Osteocyte (in vitro differentiated cells): ENCODE measurements around the gene SPATA6. TPM values are rescaled to one million over a fixed set of nuclear protein-coding genes. Genes with fewer than 3 reads are reported as not detected.
A peak's percentile ranks its signal among the peaks of the same experiment; 100 is the strongest.
"Not testable (repeated sequence)": the region's sequence is repeated elsewhere in the genome, so short reads cannot be mapped to it uniquely, and the experiment has no call there.

ENCODE experiments used
- DNase-seq: peaks from one replicate; pipeline ENCODE4 v3.0.0; 2021; ENCODE audit warnings: mixed read lengths; ENCODE audit not compliant: unreplicated experiment; ENCODE audit errors: extremely low spot score
- H3K27ac Mint-ChIP-seq: one replicate; pipeline ENCODE4 v1.8.0; 2021; ENCODE audit warnings: mild to moderate bottlenecking, mixed read lengths; ENCODE audit not compliant: unreplicated experiment
- H3K27me3 Mint-ChIP-seq: one replicate; pipeline ENCODE4 v1.8.0; 2021; ENCODE audit warnings: mixed read lengths; ENCODE audit not compliant: unreplicated experiment
- H3K36me3 Mint-ChIP-seq: one replicate; pipeline ENCODE4 v1.8.0; 2021; ENCODE audit warnings: mixed read lengths; ENCODE audit not compliant: unreplicated experiment
- H3K4me1 Mint-ChIP-seq: one replicate; pipeline ENCODE4 v1.8.0; 2021; ENCODE audit warnings: mixed read lengths; ENCODE audit not compliant: unreplicated experiment
- H3K4me3 Mint-ChIP-seq: one replicate; pipeline ENCODE4 v1.8.0; 2021; ENCODE audit warnings: mild to moderate bottlenecking, moderate library complexity, mixed read lengths; ENCODE audit not compliant: unreplicated experiment
- H3K9me3 Mint-ChIP-seq: one replicate; pipeline ENCODE4 v1.8.0; 2021; ENCODE audit warnings: mixed read lengths; ENCODE audit not compliant: unreplicated experiment
- CTCF ChIP-seq: fragments of 200-600 bp; sonication (generic); IDR thresholded peaks from 2 replicates; pipeline ENCODE4 v1.5.0; 2021; ENCODE audit warnings: antibody characterized with exemption, mild to moderate bottlenecking, moderate library complexity
- total RNA-seq: library from RNA; stranded (reverse); gene quantifications from 2 replicates; pipeline ENCODE4 v1.2.1, GENCODE V29; 2021

Gene SPATA6
- total RNA-seq, 1 donor from 2014 or later, result 9.9 TPM

GRCh38 chr1:48450505-48450904 lies 21.5 kb downstream of the SPATA6 start:
- H3K4me3 Mint-ChIP-seq, result no peak overlapping the region
- no peak for DNase-seq
- no peaks in the 10 kb centered on the region for H3K4me1 Mint-ChIP-seq
- no peaks in the 10 kb centered on the region for H3K27me3 Mint-ChIP-seq
- H3K27ac Mint-ChIP-seq, result no peak overlapping the region
- no peaks in the 10 kb centered on the region for H3K9me3 Mint-ChIP-seq
- peak; percentile 46 for TF ChIP-seq CTCF
- no peaks in the 10 kb centered on the region for H3K36me3 Mint-ChIP-seq

- Mint-ChIP-seq H3K27me3 (no peaks in the 10 kb centered on the region), H3K27ac (no peak overlapping the region), H3K4me3 (no peak overlapping the region), H3K36me3 (peaks cover 3% of the 10 kb centered on the region), H3K9me3 (no peaks in the 10 kb centered on the region), H3K4me1 (no peaks in the 10 kb centered on the region)
- no peak for DNase-seq
- TF ChIP-seq CTCF, result no peak
These were observed 23.1 kb downstream of the SPATA6 start for GRCh38 chr1:48448932-48449331.

- not testable (repeated sequence) for H3K4me1 Mint-ChIP-seq, DNase-seq, H3K27me3 Mint-ChIP-seq, H3K36me3 Mint-ChIP-seq, H3K27ac Mint-ChIP-seq, H3K4me3 Mint-ChIP-seq
- peaks cover 11% of the 10 kb centered on the region for H3K9me3 Mint-ChIP-seq
These were observed 27.8 kb downstream of the SPATA6 start for GRCh38 chr1:48444186-48444585.

GRCh38 chr1:48442864-48443619 lies 29.0 kb downstream of the SPATA6 start:
- Mint-ChIP-seq H3K27ac (no peak overlapping the region), H3K27me3 (no peaks in the 10 kb centered on the region)

GRCh38 chr1:48440786-48441185 lies 31.2 kb downstream of the SPATA6 start:
- H3K36me3 Mint-ChIP-seq, H3K4me1 Mint-ChIP-seq, H3K4me3 Mint-ChIP-seq, H3K27ac Mint-ChIP-seq, H3K27me3 Mint-ChIP-seq, DNase-seq: not testable (repeated sequence)
- H3K9me3 Mint-ChIP-seq, result peaks cover 25% of the 10 kb centered on the region

More at GRCh38 chr1:48442864-48443619, 29.0 kb downstream of the SPATA6 start:
- Mint-ChIP-seq H3K4me3 (no peak overlapping the region), H3K4me1 (no peaks in the 10 kb centered on the region), H3K36me3 (peaks cover 4% of the 10 kb centered on the region), H3K9me3 (peaks cover 23% of the 10 kb centered on the region)
- no peak for DNase-seq
- TF ChIP-seq CTCF, result no peak

GRCh38 chr1:48439380-48439779 lies 32.6 kb downstream of the SPATA6 start:
- DNase-seq, result no peak
- Mint-ChIP-seq H3K27me3 (no peaks in the 10 kb centered on the region), H3K27ac (no peak overlapping the region), H3K9me3 (peaks cover 25% of the 10 kb centered on the region), H3K4me1 (no peaks in the 10 kb centered on the region), H3K4me3 (no peak overlapping the region), H3K36me3 (peaks cover 4% of the 10 kb centered on the region)
- no peak for TF ChIP-seq CTCF

GRCh38 chr1:48437379-48437778 lies 34.6 kb downstream of the SPATA6 start:
- DNase-seq, H3K27ac Mint-ChIP-seq, H3K27me3 Mint-ChIP-seq, H3K4me1 Mint-ChIP-seq, H3K4me3 Mint-ChIP-seq, H3K36me3 Mint-ChIP-seq: not testable (repeated sequence)
- peaks cover 17% of the 10 kb centered on the region for H3K9me3 Mint-ChIP-seq

- peaks cover 14% of the 10 kb centered on the region for H3K9me3 Mint-ChIP-seq
- H3K4me1 Mint-ChIP-seq, H3K27ac Mint-ChIP-seq, H3K4me3 Mint-ChIP-seq, H3K27me3 Mint-ChIP-seq, DNase-seq, H3K36me3 Mint-ChIP-seq: not testable (repeated sequence)
These were observed 36.5 kb downstream of the SPATA6 start for GRCh38 chr1:48435312-48436002.
